A673 (cell line): ENCODE measurements around the gene USF3. TPM values are rescaled to one million over a fixed set of nuclear protein-coding genes. Genes with fewer than 3 reads are reported as not detected.

Source experiments
- BruUV-seq: library from RNA; stranded (reverse); fragments of 400-500 nt; replicated peaks from 2 replicates; lab custom pipeline; 2021; lab: Mats Ljungman, UMichigan
- CTCF ChIA-PET: fragments of 300-600 bp; sonication (Branson Sonifier 250); formaldehyde crosslinking; loops from one replicate; lab custom pipeline; 2022; ENCODE audit warnings: antibody characterized with exemption; lab: Charles Lee
- POLR2A ChIA-PET: fragments of 300-600 bp; sonication (Branson Sonifier 250); formaldehyde crosslinking; loops from one replicate; lab custom pipeline; 2022; ENCODE audit warnings: antibody characterized with exemption; ENCODE audit not compliant: low non-redundant PET; lab: Charles Lee
- DNase-seq: peaks from one replicate; pipeline ENCODE4 v3.0.0-alpha.2; 2015; ENCODE audit warnings: low spot score
- H3K27ac ChIP-seq: fragments of 200-600 bp; sonication (generic); 2 replicates; pipeline ENCODE4 v1.5.1; 2016; ENCODE audit warnings: mixed run types, low read depth, mild to moderate bottlenecking, mixed read lengths, antibody characterized with exemption, low read length; ENCODE audit not compliant: poor library complexity, severe bottlenecking
- H3K27me3 ChIP-seq: fragments of 200-600 bp; sonication (generic); replicated peaks from 2 replicates; pipeline ENCODE4 v1.6.1; 2017; ENCODE audit warnings: mixed run types, low read depth, mild to moderate bottlenecking, mixed read lengths, antibody characterized with exemption, low read length; ENCODE audit not compliant: insufficient read depth, poor library complexity
- H3K36me3 ChIP-seq: fragments of 200-600 bp; sonication (generic); 2 replicates; pipeline ENCODE4 v1.6.1; 2016; ENCODE audit warnings: mixed run types, mild to moderate bottlenecking, mixed read lengths, antibody characterized with exemption, low read length; ENCODE audit not compliant: insufficient read depth, poor library complexity, severe bottlenecking
- H3K4me1 ChIP-seq: fragments of 200-600 bp; sonication (generic); 2 replicates; pipeline ENCODE4 v1.6.1; 2017; ENCODE audit warnings: mixed run types, mild to moderate bottlenecking, mixed read lengths, antibody characterized with exemption, low read length; ENCODE audit not compliant: insufficient read depth, poor library complexity, severe bottlenecking
- H3K4me3 ChIP-seq: fragments of 200-600 bp; sonication (generic); 2 replicates; pipeline ENCODE4 v1.5.1; 2016; ENCODE audit warnings: low read depth, mixed run types, mild to moderate bottlenecking, mixed read lengths, low read length; ENCODE audit not compliant: poor library complexity, severe bottlenecking
- H3K9me3 ChIP-seq: fragments of 200-600 bp; sonication (generic); 2 replicates; pipeline ENCODE4 v1.6.1; 2016; ENCODE audit warnings: mixed run types, low read depth, mild to moderate bottlenecking, mixed read lengths, antibody characterized with exemption, low read length; ENCODE audit not compliant: poor library complexity, severe bottlenecking
- CTCF ChIP-seq: fragments of 300-800, 200-600 bp; sonication (generic); conservative IDR thresholded peaks from 2 replicates; pipeline ENCODE4 v1.5.1; 2017; ENCODE audit warnings: low read depth, mild to moderate bottlenecking, antibody characterized with exemption, low read length, moderate library complexity, mixed read lengths
- EZH2 ChIP-seq: fragments of 200-600 bp; sonication (generic); IDR thresholded peaks from 2 replicates; pipeline ENCODE4 v1.6.1; 2017; ENCODE audit warnings: borderline replicate concordance, low read depth, mild to moderate bottlenecking, mixed read lengths, antibody characterized with exemption, low read length; ENCODE audit not compliant: poor library complexity, severe bottlenecking
- intact Hi-C: fragments of 100-400 bp; cut with micrococcal nuclease; formaldehyde crosslinking; loops from one replicate; pipeline ENCODE4 v1.10.0; 2022; ENCODE audit not compliant: unreplicated experiment
- total RNA-seq: library from RNA; stranded (reverse); gene quantifications from 2 replicates; pipeline ENCODE4 v1.2.3, GENCODE V29; 2021

Gene USF3
- total RNA-seq, 1 experiment from 2014 or later = 9.7 TPM

GRCh38 chr3:113629584-113630421 lies 66.6 kb downstream of the USF3 start:
- H3K27ac ChIP-seq = no peak overlapping the region
- no peak for DNase-seq
- no peaks in the 10 kb centered on the region for H3K36me3 ChIP-seq
- no peaks in the 10 kb centered on the region for H3K9me3 ChIP-seq
- intact Hi-C loops = loop anchor here (5.0 to 10.0 kb wide), 2 partner anchors 343 to 985 kb away; partner anchors contain the start of gene CCDC80
- H3K4me3 ChIP-seq = no peak overlapping the region
- no peaks in the 10 kb centered on the region for H3K4me1 ChIP-seq
- no peak for TF ChIP-seq CTCF
- TF ChIP-seq EZH2 = no peak
- no peaks in the 10 kb centered on the region for H3K27me3 ChIP-seq
- POLR2A ChIA-PET = no interaction called here
- no TSS peak for BruUV-seq
- CTCF ChIA-PET = no interaction called here

- intact Hi-C loops = loop anchor here (5.0 to 10.0 kb wide), 2 partner anchors 341 to 984 kb away; partner anchors contain the start of gene CCDC80
- Histone ChIP-seq H3K4me1 (no peaks in the 10 kb centered on the region), H3K36me3 (no peaks in the 10 kb centered on the region), H3K27ac (no peak overlapping the region), H3K9me3 (no peaks in the 10 kb centered on the region), H3K4me3 (no peak overlapping the region), H3K27me3 (no peaks in the 10 kb centered on the region)
- POLR2A ChIA-PET = no interaction called here
- no peak for TF ChIP-seq EZH2
- CTCF ChIA-PET = no interaction called here
- DNase-seq = no peak
- no TSS peak for BruUV-seq
Observed at GRCh38 chr3:113628788-113629187, 67.7 kb downstream of the USF3 start.

- CTCF ChIA-PET = no interaction called here
- no peak for TF ChIP-seq EZH2
- TF ChIP-seq CTCF = no peak
- Histone ChIP-seq H3K4me3 (no peak overlapping the region), H3K27ac (no peak overlapping the region), H3K4me1 (no peaks in the 10 kb centered on the region), H3K9me3 (no peaks in the 10 kb centered on the region), H3K27me3 (no peaks in the 10 kb centered on the region), H3K36me3 (no peaks in the 10 kb centered on the region)
- DNase-seq = no peak
- no TSS peak for BruUV-seq
- POLR2A ChIA-PET = no interaction called here
- intact Hi-C loops = loop anchor here (5.0 to 10.0 kb wide), 2 partner anchors 341 to 984 kb away; partner anchors contain the start of gene CCDC80
Observed at GRCh38 chr3:113628316-113628715, 68.1 kb downstream of the USF3 start.
